ENCODE data around the gene KCNQ5.

- TF ChIP-seq POLR2A (IDR thresholded peaks at IDR 0.05) = no peak
- no peak for TF ChIP-seq CTCF (IDR thresholded peaks at IDR 0.05)
- no peak for TF ChIP-seq EP300 (IDR thresholded peaks at IDR 0.05)
- no peak for TF ChIP-seq POLR2AphosphoS5 (IDR thresholded peaks at IDR 0.05)
These were observed 14.4 kb downstream of the KCNQ5 start for GRCh38 chr6:72636215-72636614.

Measured in suprapubic skin (tissue), 4 donors.